GM19328 (cell line): Measurements from ENCODE around the gene ECT2.
"Not testable (repeated sequence)": the region's sequence is repeated elsewhere in the genome, so short reads cannot be mapped to it uniquely, and the experiment has no call there.

Experiments
- ATAC-seq: cut with Tn5 transposase; IDR thresholded peaks from one replicate; pipeline ENCODE4 v1.9.1; 2021; ENCODE audit warnings: mild to moderate bottlenecking, moderate library complexity; ENCODE audit not compliant: unreplicated experiment

ECT2 gene

DNA sequence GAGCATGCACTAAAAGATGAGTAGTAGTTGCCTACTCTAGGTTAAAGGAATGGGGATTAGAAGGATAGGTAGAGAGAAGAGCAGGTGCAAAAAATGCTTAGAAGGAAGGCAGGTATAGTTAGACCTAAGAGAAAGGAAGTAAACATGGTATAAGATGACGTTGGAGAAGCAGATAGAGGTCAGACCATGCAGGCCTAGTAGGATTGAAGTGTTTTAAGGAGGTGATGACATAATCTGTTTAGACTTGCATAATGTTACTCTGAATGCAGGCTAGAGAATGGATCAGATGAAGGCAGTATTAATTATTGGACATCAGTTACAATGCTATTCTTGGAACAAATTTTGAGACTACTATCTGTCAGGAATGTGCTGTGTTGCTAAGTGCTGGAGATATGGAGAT, 11.1 kb upstream of the ECT2 start:
- no peak for ATAC-seq

GRCh38 chr3:172746475-172746874, 4.1 kb upstream of the ECT2 start:
- ATAC-seq, result no peak

DNA sequence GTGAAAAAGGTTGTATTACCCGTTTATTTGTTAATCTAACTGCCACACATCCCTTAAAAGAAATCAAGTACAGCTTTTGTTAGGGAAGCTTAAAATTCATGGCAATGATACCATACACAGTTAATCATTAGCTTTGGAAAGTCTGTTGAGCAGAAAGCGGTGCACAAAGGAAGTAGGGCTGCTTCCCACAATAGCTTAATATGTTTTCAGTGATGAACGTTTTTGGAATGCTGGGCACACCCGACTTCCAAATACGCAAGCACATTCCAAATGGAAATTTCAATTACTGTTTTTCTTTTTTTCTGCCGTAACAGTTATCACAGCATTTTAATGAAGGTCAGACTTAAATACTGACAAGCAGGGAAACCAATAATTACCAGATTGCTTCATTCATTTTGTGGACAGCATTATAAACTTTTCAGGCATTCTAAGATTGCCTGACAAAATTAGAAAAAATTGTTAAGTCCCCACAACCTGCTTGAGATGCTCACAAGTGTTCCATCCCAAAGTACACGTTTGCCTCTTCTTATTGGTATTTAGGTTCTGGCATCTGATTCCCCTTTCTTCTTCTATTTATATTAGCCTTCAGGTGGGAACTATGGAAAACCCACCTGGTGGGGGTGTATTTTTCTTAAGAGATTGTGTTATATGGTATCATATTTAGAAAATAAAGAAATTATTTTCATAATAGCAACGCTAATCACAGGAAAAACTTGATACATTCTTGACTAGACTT, 1.1 kb upstream of the ECT2 start:
- ATAC-seq, result no peak

DNA sequence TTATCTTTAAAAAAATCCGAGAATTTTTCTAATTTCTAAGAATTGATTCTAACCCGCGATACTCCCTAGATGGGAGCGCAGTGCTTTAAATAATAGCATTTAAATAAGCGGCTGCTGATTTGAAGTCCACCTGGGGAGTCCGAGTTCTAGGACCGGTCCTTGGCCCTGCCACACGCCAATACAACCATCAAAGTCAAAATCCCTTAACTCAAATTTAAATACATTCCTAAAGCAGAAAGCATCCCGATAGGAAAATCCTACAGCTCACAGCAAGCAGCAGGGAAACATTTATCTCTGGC, 508 bp upstream of the ECT2 start:
- no peak for ATAC-seq

GRCh38 chr3:172751175-172751704, 714 bp downstream of the ECT2 start:
- no peak for ATAC-seq

DNA sequence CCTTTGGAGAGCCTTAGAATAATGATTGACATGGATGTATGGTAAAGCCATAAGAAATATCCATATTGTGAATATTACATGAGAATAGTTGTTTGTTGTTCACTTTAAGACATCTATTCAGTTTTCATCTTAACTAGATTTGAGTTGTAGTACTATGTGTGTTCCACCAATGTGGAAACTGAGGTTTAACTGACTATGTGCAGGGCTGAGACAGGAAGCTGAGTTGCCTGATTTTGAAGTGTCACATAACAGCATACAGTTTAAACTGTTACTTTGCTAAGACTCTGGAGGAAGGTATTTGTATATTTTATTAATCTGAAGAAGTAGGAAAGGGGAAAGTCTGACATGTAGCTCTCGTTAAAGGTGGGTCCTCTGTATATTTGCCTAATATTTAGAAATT, 2.1 kb downstream of the ECT2 start:
- no peak for ATAC-seq

DNA sequence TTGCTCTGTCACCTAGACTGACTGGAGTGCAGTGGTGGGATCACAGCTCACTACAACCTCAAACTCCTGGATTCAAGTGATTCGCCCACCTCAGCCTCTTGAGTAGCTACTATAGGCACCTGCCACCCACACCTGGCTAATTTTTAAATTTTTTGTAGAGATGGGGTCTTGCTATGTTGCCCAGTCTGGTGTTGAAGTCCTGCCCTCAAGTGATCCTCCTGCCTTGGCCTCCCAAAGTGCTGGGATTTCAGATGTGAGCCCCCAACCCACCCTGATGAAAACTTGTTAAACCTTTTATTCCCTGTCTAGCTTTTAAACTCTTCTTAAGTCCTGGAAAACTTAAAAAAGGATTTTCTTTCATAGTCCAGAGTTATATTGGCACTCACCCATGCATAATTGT, 2.6 kb downstream of the ECT2 start:
- no peak for ATAC-seq

- not testable (repeated sequence) for ATAC-seq
Measured at GRCh38 chr3:172760416-172760815, 9.9 kb downstream of the ECT2 start.

DNA sequence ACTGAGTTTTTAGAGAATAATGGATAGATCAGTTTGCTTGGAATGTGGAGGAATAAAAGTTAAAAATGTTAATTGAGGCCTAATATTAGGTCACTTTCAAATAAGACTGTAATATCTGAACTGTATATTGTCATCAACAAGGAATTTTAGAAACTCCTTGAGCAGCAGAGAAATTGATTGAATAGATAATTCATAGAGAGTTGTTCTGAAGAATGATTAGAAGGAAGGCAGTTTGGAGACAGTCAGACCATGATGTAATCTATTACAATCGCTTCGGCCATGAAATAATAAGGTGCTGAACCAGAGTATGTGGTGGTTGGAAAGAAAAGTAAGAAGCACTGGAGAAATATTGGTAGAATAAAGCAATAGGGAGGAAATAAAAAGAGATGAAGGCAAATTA, 15.7 kb downstream of the ECT2 start:
- no peak for ATAC-seq

DNA sequence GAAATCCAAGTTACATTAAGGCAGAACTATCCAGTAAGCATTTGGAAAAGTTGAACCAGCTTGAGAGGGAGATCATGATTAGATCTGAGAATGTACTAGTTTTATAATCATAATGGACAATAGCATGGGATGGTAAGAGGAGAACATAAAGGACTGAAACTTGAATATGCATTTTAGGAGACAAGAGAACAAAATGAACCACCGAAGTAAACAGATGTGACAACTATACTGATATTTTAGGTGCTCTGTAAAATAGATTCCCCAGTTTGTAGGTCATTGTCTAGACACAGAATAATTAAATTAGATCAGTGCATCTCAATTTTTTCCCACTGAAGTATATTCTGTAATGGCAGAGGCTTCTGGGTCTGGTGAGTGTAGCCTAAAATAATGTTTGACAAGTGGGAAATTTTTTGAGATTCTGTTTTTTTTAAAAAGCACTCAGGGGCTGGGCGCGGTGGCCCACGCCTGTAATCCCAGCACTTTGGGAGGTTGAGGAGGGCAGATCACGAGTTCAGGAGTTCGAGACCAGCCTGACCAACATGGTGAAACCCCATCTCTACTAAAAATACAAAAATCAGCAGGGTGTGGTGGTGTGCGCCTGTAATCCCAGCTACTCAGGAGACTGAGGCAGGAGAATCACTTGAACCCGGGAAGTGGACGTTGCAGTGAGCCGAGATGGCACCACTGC, 16.3 kb downstream of the ECT2 start:
- ATAC-seq, result no peak

DNA sequence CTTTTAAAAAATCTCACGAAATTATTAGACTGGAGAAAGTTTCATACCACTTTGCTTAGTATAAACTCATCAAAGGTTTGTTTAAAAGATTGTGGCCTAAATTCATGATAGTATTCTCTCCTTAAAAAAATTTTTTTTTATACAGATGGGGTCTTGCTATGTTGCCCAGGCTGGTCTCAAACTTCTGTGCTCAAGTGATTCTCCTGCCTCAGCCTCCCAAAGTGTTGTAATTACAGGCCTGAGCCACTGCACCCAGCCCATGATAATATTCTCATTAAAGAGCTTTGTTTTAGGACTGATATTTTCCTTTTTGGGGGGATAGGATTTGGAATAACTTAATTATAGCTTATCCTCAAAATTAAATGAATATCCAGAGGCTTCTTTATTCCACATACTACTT, 19.9 kb downstream of the ECT2 start:
- no peak for ATAC-seq

DNA sequence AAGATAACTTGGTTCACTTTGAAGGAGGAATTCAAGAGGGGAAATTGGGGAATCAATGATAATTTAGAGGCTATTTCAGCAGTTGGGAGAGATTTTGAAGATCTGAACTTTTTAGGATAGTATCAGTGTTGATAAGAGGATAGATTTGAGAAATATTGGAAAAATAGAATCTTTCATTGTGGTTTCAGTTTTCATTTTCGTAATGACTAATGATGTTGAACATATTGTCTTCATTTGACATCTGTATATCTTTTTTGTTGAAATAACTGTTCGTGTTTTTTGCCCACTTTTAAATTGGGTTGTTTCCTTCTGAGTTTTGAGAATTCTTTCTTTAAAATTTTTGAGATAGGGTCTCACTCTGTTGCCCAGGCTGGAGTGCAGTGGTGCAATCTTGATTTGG, 21.1 kb downstream of the ECT2 start:
- no peak for ATAC-seq

DNA sequence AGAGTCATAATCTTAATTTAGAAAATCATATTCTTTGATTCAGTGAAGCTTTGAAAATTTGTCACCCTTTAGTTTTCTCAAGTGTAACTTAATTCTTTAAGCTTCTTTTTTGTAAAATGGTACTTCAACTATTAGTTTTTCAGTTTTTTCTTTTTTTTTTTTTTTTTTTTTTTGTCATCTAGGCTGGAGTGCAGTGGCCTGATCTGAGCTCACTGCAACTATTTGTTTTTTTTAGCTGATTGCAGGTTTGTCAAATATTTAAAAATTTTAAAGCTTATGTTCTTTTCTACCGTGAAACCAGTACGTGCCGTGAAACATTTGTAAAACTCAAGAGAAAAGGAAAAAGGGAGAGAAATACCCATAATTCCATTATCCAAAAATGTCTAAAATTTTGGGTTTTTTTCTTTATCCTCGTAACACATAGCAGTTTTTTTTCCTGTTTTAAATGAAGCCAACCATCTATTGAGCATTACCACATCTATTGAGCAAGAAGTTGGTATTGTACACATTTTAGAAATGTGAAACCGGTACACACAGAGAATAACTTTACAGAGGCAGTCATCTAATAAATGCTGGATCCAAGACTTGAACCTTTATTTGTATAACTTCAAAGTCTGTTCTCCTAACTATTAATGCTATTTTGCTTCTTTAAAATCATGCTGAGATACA, 25.7 kb downstream of the ECT2 start:
- no peak for ATAC-seq

DNA sequence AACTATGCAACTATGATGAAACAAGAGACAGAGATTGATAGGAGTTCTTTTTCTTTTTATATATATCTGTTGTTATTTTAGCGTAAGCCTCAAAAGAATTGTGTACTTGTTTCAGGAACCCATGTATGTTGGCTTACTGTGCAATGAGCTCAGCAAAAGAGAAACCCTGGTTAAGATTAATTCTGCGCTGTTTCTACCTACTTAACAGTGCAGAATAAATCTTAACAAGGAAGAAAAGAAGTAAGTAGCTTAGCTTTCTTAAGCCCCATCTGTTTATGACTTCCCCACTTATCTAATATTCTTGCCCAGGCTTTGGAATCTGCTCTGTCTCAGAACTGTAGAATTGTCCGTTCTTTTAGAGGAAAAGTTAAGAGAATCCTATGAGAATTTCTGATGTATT, 27.4 kb downstream of the ECT2 start:
- no peak for ATAC-seq

GRCh38 chr3:172782235-172782634, 31.7 kb downstream of the ECT2 start:
- ATAC-seq, result no peak

DNA sequence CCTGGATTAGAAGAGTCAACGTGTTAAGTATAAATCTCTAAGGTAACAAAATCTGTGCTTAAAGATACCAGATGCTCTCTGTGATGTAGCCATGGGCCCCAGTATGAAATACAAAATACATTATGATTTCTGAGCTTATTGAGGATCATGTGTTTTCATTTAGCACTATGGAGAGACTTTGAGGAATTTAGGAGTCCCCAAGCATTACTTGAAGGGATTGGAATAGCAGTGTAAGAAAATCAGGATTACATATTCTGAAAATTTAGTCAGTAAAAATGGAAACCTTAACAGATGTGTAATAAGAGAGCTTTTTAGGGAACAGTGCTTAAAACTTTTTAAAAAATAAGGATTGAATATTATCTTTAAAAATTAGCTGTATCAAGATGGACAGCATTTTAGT, 35.5 kb downstream of the ECT2 start:
- ATAC-seq, result no peak

DNA sequence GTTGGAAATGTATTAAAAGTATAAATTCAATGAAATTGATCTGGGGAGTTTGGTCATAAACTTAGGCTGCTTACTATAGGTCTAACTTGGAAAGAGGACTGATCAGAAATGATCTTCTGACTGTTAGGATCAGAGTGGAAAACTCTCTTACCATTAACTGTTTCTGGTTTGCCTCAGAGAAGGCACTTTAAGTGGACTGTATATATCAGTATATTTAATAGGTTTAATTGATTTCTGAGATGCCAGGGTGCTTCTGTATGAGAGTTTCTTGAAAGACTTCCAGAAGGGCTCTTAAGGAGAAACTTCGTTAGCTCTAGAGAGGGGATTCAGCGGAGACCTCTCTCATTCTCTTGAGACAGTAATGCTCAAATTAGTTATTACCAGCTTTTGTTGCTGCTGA, 36.5 kb downstream of the ECT2 start:
- no peak for ATAC-seq

DNA sequence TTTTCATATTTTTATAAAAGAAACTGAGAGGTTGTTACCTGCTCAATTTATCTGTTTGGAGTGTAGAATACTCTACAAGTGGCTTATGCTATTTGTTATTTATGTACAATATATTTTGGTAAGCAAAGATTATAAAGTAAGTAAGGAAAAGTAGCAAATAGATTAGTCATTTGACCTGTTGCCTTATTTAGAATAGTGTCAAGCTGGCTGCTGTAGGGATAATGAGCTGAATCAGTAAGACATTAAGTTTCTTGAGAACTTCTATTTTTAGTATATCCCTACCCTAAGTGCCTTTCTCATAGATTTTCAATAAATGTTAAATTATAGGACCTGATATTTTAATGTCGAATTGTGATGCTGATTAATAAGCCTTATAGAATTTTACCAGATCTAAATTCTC, 37.2 kb downstream of the ECT2 start:
- ATAC-seq, result no peak

- no peak for ATAC-seq
Measured at GRCh38 chr3:172799246-172799645, 48.7 kb downstream of the ECT2 start.

DNA sequence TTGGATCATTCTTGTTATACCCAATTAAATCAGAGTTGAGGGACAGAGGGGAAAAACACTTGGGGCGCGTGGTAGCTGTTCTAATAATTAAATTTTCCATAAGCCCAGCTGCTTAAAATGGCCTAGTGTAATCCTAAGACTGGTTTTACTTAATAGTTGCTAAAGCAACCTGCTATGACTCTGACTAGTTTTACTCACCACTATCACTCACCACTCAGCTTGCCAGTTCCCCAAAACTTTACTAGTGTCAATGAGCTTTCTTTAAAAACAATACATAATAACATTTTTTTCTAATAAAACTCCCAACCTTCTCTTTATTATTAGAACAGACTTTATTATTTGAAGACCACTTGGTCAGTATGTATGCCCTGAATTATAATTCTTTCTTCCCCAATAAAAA, 49.6 kb downstream of the ECT2 start:
- no peak for ATAC-seq

GRCh38 chr3:172803489-172803888, 53.0 kb downstream of the ECT2 start:
- ATAC-seq, result no peak

DNA sequence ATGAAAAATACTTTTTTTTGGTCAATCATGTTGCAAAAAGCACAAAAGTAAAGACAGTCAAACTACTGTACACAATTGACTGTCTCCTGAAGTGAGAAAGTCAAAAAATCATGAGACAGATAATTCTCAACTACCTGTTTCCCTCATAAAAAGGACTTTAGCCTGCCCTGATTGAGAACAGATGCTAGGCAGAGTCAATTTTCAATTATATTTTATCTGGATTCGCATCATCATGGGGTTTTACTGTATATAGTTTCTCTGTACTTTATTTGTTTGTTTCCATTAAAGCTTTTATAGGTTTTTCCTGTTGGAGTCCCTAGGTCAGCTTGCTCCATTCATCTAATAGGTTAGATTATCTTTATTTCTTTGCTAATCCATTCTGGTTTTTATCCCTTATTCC, 53.8 kb downstream of the ECT2 start:
- no peak for ATAC-seq
